B cell (primary cell): ENCODE data around the gene GYS2.

Experiments
- EZH2 ChIP-seq: IDR thresholded peaks from 2 replicates; pipeline ENCODE4 v1.6.1; 2012; ENCODE audit warnings: borderline replicate concordance, low read depth, mild to moderate bottlenecking, moderate library complexity, low read length; ENCODE audit not compliant: insufficient read depth, poor library complexity, severe bottlenecking
- TF ChIP-seq, protein P1 (sequence below): fragments of 200-600 bp; IDR thresholded peaks from one replicate; pipeline ENCODE4 v1.8.0; 2022; ENCODE audit warnings: antibody characterized with exemption, mild to moderate bottlenecking

DNA sequence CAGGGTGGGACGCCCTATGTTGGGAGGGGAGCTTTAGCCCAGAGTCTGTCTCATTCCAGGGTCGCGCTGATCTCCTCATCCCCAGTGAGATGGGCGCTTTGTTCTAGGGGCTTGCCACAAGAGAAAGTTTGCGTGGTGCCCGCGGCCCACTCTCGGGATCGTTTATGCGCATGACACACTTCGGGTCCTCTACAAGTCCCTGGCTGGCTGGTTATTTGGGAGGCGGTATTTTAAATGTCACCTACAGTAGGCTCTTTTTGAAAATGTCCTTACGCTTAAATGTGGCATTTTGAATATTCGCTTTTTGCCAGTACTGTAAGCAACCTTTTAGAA lies 102.5 kb downstream of the GYS2 start:
- TF ChIP-seq, protein P1, sequence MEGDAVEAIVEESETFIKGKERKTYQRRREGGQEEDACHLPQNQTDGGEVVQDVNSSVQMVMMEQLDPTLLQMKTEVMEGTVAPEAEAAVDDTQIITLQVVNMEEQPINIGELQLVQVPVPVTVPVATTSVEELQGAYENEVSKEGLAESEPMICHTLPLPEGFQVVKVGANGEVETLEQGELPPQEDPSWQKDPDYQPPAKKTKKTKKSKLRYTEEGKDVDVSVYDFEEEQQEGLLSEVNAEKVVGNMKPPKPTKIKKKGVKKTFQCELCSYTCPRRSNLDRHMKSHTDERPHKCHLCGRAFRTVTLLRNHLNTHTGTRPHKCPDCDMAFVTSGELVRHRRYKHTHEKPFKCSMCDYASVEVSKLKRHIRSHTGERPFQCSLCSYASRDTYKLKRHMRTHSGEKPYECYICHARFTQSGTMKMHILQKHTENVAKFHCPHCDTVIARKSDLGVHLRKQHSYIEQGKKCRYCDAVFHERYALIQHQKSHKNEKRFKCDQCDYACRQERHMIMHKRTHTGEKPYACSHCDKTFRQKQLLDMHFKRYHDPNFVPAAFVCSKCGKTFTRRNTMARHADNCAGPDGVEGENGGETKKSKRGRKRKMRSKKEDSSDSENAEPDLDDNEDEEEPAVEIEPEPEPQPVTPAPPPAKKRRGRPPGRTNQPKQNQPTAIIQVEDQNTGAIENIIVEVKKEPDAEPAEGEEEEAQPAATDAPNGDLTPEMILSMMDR: no peak
- no peak for TF ChIP-seq EZH2
